AG04449 (cell line): ENCODE data around the gene OR7C1.

Experiments used
- CTCF ChIA-PET: fragments of 350-600 bp; formaldehyde crosslinking; extraction: SDS; loops from one replicate; lab custom pipeline; 2021; ENCODE audit warnings: antibody characterized with exemption; lab: Yijun Ruan, JAX
- POLR2A ChIA-PET: fragments of 400-600, 350-600 bp; formaldehyde crosslinking; extraction: SDS; loops from one replicate; lab custom pipeline; 2020; ENCODE audit warnings: antibody characterized with exemption, inconsistent platforms; lab: Yijun Ruan, JAX
- DNase-seq: peaks from one replicate; pipeline ENCODE4 v3.0.0-alpha.2; 2010; ENCODE audit warnings: low read depth, low spot score
- H3K4me3 ChIP-seq: 2 replicates; pipeline ENCODE4 v1.5.1; 2011; ENCODE audit warnings: low read depth, mild to moderate bottlenecking, control low read depth, low read length
- CTCF ChIP-seq: IDR thresholded peaks from one replicate; pipeline ENCODE4 v1.5.1; 2011; ENCODE audit warnings: mild to moderate bottlenecking, moderate library complexity, low read length, control low read depth, inconsistent platforms; ENCODE audit not compliant: insufficient read depth; ENCODE audit errors: missing control alignments

Gene OR7C1

GRCh38 chr19:14840206-14840605, 5.2 kb upstream of the OR7C1 start:
- DNase-seq = no peak
- ChIA-PET POLR2A (no interaction called here), CTCF (no interaction called here)
- H3K4me3 ChIP-seq = no peak overlapping the region
- no peak for TF ChIP-seq CTCF

- ChIA-PET POLR2A (no interaction called here), CTCF (no interaction called here)
- no peak overlapping the region for H3K4me3 ChIP-seq
- no peak for DNase-seq
- TF ChIP-seq CTCF = no peak
These were observed 2.4 kb upstream of the OR7C1 start for GRCh38 chr19:14837391-14837790.

GRCh38 chr19:14830702-14831101, 4.3 kb downstream of the OR7C1 start:
- TF ChIP-seq CTCF = no peak
- POLR2A ChIA-PET = no interaction called here
- CTCF ChIA-PET = interaction anchor here (0.6 kb wide), 1 partner anchor 17 kb away, joined by 3 read pairs; no protein-coding TSS in a partner anchor
- no peak for DNase-seq
- H3K4me3 ChIP-seq = no peak overlapping the region

GRCh38 chr19:14826006-14826405, 9.0 kb downstream of the OR7C1 start:
- no peak overlapping the region for H3K4me3 ChIP-seq
- ChIA-PET POLR2A (no interaction called here), CTCF (no interaction called here)
- DNase-seq = no peak
- TF ChIP-seq CTCF = no peak

- POLR2A ChIA-PET = no interaction called here
- H3K4me3 ChIP-seq = no peak overlapping the region
- no peak for DNase-seq
- no peak for TF ChIP-seq CTCF
- CTCF ChIA-PET = no interaction called here
These were observed 13.0 kb downstream of the OR7C1 start for GRCh38 chr19:14821937-14822336.

- no peak for TF ChIP-seq CTCF
These were observed 16.4 kb downstream of the OR7C1 start for GRCh38 chr19:14818588-14818987.

GRCh38 chr19:14817052-14817451, 17.9 kb downstream of the OR7C1 start:
- TF ChIP-seq CTCF = no peak
- ChIA-PET CTCF (no interaction called here), POLR2A (no interaction called here)
- no peak overlapping the region for H3K4me3 ChIP-seq
- DNase-seq = no peak

More at GRCh38 chr19:14818588-14818987, 16.4 kb downstream of the OR7C1 start:
- H3K4me3 ChIP-seq = no peak overlapping the region
- POLR2A ChIA-PET = no interaction called here
- DNase-seq = no peak
- CTCF ChIA-PET = interaction anchor here (0.5 kb wide), 1 partner anchor 358 kb away, joined by 3 read pairs; no protein-coding TSS in a partner anchor
